ENCODE results near the gene SNX1. TPM values are rescaled to one million over a fixed set of nuclear protein-coding genes. Genes with fewer than 3 reads are reported as not detected.
A peak's percentile ranks its signal among the peaks of the same experiment; 100 is the strongest.

Gene SNX1
- total and polyA plus RNA-seq, 2 of the 13 experiments (the other 11 are each of a cell fraction or from before 2014, with no cell fraction given), result 29.3 to 60.1 TPM

DNA sequence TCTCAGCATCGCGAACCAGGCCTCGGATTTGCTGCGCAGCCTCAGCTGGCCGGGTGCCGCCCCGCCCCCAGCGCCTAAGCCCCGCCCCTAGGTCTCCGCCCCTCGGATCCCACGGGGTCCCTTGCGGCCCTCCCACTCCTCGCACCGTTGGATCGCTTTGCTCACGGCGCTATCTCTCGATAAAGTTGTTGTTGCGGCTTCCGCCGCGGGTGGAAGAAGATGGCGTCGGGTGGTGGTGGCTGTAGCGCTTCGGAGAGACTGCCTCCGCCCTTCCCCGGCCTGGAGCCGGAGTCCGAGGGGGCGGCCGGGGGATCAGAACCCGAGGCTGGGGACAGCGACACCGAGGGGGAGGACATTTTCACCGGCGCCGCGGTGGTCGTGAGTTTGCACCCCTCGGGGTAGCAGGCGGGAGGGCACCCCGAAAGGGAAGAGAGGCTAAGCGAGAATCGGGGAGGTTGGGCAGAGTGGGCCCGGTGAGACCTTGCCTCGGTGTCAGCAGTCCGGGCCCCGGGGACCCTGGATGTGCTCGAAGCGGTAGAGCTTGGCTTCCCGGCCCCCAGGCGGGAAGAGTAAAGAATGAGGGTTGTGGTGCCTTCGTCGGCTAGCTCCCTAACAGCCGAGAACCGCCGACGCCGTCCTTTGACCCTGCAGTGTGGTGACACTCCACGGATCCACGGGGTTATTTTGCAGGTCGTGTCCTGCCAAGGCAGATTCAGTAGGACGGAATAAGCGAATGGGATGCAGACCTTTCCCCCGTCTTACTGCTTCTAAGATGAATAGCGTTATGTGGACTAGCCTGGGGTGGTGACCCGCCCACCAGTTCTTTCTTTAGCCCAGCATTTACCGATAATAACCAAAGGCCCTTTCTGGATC lies at the start of gene SNX1 (continued):
- TF ChIP-seq, protein P1, sequence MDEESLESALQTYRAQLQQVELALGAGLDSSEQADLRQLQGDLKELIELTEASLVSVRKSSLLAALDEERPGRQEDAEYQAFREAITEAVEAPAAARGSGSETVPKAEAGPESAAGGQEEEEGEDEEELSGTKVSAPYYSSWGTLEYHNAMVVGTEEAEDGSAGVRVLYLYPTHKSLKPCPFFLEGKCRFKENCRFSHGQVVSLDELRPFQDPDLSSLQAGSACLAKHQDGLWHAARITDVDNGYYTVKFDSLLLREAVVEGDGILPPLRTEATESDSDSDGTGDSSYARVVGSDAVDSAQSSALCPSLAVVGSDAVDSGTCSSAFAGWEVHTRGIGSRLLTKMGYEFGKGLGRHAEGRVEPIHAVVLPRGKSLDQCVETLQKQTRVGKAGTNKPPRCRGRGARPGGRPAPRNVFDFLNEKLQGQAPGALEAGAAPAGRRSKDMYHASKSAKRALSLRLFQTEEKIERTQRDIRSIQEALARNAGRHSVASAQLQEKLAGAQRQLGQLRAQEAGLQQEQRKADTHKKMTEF (CRISPR knock-in tag; IDR thresholded peaks at IDR 0.05), result peak; percentile 88
- TF ChIP-seq MXD4 (CRISPR knock-in tag; IDR thresholded peaks at IDR 0.05), result 0 out of 2 replicates have a peak, but pooled peaks have one; percentile 50
- no peak for TF ChIP-seq JARID2 (CRISPR knock-in tag; IDR thresholded peaks at IDR 0.05; ENCODE audit: insufficient replicate concordance)
- TF ChIP-seq XRCC5 (optimal IDR thresholded peaks at IDR 0.05; ENCODE audit: low read length), result peak; percentile 54
- 0 out of 2 replicates have a peak, but pooled peaks have one; percentile 66 for TF ChIP-seq ZNF572 (CRISPR knock-in tag; IDR thresholded peaks at IDR 0.05)
- TF ChIP-seq, protein P2, sequence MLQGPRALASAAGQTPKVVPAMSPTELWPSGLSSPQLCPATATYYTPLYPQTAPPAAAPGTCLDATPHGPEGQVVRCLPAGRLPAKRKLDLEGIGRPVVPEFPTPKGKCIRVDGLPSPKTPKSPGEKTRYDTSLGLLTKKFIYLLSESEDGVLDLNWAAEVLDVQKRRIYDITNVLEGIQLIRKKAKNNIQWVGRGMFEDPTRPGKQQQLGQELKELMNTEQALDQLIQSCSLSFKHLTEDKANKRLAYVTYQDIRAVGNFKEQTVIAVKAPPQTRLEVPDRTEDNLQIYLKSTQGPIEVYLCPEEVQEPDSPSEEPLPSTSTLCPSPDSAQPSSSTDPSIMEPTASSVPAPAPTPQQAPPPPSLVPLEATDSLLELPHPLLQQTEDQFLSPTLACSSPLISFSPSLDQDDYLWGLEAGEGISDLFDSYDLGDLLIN (CRISPR knock-in tag; IDR thresholded peaks at IDR 0.05; ENCODE audit: borderline replicate concordance), result no peak
- TF ChIP-seq ZNF552 (CRISPR knock-in tag; IDR thresholded peaks at IDR 0.05; ENCODE audit: borderline replicate concordance), result peak; percentile 65; the same call in 1 of the 2 replicates
- TF ChIP-seq, protein P3, sequence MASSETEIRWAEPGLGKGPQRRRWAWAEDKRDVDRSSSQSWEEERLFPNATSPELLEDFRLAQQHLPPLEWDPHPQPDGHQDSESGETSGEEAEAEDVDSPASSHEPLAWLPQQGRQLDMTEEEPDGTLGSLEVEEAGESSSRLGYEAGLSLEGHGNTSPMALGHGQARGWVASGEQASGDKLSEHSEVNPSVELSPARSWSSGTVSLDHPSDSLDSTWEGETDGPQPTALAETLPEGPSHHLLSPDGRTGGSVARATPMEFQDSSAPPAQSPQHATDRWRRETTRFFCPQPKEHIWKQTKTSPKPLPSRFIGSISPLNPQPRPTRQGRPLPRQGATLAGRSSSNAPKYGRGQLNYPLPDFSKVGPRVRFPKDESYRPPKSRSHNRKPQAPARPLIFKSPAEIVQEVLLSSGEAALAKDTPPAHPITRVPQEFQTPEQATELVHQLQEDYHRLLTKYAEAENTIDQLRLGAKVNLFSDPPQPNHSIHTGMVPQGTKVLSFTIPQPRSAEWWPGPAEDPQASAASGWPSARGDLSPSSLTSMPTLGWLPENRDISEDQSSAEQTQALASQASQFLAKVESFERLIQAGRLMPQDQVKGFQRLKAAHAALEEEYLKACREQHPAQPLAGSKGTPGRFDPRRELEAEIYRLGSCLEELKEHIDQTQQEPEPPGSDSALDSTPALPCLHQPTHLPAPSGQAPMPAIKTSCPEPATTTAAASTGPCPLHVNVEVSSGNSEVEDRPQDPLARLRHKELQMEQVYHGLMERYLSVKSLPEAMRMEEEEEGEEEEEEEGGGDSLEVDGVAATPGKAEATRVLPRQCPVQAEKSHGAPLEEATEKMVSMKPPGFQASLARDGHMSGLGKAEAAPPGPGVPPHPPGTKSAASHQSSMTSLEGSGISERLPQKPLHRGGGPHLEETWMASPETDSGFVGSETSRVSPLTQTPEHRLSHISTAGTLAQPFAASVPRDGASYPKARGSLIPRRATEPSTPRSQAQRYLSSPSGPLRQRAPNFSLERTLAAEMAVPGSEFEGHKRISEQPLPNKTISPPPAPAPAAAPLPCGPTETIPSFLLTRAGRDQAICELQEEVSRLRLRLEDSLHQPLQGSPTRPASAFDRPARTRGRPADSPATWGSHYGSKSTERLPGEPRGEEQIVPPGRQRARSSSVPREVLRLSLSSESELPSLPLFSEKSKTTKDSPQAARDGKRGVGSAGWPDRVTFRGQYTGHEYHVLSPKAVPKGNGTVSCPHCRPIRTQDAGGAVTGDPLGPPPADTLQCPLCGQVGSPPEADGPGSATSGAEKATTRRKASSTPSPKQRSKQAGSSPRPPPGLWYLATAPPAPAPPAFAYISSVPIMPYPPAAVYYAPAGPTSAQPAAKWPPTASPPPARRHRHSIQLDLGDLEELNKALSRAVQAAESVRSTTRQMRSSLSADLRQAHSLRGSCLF (CRISPR knock-in tag; IDR thresholded peaks at IDR 0.05; ENCODE audit: borderline replicate concordance), result no peak
- TF ChIP-seq ZNF136 (CRISPR knock-in tag; IDR thresholded peaks at IDR 0.05; ENCODE audit: low read depth), result 0 out of 2 replicates have a peak, but pooled peaks have one; percentile 34
- TF ChIP-seq, protein P4, sequence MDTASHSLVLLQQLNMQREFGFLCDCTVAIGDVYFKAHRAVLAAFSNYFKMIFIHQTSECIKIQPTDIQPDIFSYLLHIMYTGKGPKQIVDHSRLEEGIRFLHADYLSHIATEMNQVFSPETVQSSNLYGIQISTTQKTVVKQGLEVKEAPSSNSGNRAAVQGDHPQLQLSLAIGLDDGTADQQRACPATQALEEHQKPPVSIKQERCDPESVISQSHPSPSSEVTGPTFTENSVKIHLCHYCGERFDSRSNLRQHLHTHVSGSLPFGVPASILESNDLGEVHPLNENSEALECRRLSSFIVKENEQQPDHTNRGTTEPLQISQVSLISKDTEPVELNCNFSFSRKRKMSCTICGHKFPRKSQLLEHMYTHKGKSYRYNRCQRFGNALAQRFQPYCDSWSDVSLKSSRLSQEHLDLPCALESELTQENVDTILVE (CRISPR knock-in tag; IDR thresholded peaks at IDR 0.05), result peak; percentile 77
- TF ChIP-seq MTF1 (CRISPR knock-in tag; IDR thresholded peaks at IDR 0.05), result peak; percentile 50; the same call in 1 of the 2 replicates
- TF ChIP-seq, protein P5, sequence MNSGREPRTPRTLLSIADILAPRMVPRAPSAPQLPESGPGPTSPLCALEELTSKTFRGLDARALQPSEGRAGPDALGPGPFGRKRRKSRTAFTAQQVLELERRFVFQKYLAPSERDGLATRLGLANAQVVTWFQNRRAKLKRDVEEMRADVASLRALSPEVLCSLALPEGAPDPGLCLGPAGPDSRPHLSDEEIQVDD (CRISPR knock-in tag; IDR thresholded peaks at IDR 0.05; ENCODE audit: borderline replicate concordance), result peak; percentile 58; the same call in 1 of the 2 replicates
- TF ChIP-seq POGZ (CRISPR knock-in tag; IDR thresholded peaks at IDR 0.05), result peak; percentile 94
- peak; percentile 90 for TF ChIP-seq HIVEP1 (CRISPR knock-in tag; IDR thresholded peaks at IDR 0.05)
- peak; percentile 96 for TF ChIP-seq RBM39 (IDR thresholded peaks at IDR 0.05; ENCODE audit: low read depth, low read length, poor library complexity, severe bottlenecking)
- no peak for TF ChIP-seq MAFG (CRISPR knock-in tag; IDR thresholded peaks at IDR 0.05)
- peak; percentile 86; the same call in 1 of the 2 replicates for TF ChIP-seq PCBP1 (IDR thresholded peaks at IDR 0.05; ENCODE audit: borderline replicate concordance, low read depth, low read length)
- peak; percentile 88 for TF ChIP-seq ZNF776 (CRISPR knock-in tag; IDR thresholded peaks at IDR 0.05)

Measured in HepG2 (cell line).